Transverse colon (tissue), 3 donors: ENCODE results near the gene ABHD16B.

Experiments
- EP300 ChIP-seq: sonication (generic); formaldehyde crosslinking; IDR thresholded peaks from one replicate; pipeline ENCODE4 v1.6.1; 2017; ENCODE audit warnings: antibody characterized with exemption, low read depth
- POLR2A ChIP-seq: fragments of 450-650 bp; IDR thresholded peaks from one replicate; pipeline ENCODE4 v1.6.1; 2016; ENCODE audit warnings: antibody characterized with exemption, mild to moderate bottlenecking, moderate library complexity
- TF ChIP-seq, protein P1 (sequence below), 5 experiments: fragments of 200-600 bp in 3 of 5; fragments of 450-650 bp in 2 of 5; sonication (generic) in 3 of 5; IDR thresholded peaks; 1 replicate in 2 of 5; 2 replicates in 3 of 5; pipeline ENCODE4 v1.5.1; 2016 to 2017; ENCODE audit warnings: antibody characterized with exemption in 5 of 5, inconsistent platforms in 3 of 5, mild to moderate bottlenecking in 2 of 5, moderate library complexity in 1 of 5

DNA sequence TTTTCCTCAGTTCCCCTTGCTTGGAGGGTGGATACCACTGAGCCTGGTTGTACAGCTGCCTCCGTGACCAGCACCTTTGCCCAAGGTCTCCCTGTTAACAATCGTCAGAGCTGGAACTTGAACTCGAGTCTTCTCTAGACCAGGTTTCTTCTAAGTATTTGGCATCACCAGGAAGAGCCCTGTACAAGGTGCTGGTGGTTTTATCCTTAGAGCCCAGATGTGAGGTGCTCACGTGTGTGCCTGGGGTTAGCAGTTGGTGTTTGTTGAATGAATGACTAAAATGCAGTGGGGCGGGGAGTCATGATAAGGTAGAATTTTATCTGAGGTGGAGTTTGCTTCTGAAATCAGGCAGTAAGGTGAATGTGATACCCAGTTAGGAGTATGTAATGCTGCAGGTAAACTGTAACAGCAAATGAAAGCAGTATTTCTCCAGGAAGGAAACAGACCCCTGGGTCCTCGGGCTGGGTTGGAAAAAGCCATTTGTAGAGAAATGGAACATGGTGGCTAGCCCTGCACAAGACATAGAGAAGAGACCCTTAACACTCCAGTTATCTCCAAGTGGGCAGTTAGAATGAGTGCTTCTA, 36.8 kb downstream of the ABHD16B start:
- no peak for TF ChIP-seq POLR2A
- TF ChIP-seq, protein P1, sequence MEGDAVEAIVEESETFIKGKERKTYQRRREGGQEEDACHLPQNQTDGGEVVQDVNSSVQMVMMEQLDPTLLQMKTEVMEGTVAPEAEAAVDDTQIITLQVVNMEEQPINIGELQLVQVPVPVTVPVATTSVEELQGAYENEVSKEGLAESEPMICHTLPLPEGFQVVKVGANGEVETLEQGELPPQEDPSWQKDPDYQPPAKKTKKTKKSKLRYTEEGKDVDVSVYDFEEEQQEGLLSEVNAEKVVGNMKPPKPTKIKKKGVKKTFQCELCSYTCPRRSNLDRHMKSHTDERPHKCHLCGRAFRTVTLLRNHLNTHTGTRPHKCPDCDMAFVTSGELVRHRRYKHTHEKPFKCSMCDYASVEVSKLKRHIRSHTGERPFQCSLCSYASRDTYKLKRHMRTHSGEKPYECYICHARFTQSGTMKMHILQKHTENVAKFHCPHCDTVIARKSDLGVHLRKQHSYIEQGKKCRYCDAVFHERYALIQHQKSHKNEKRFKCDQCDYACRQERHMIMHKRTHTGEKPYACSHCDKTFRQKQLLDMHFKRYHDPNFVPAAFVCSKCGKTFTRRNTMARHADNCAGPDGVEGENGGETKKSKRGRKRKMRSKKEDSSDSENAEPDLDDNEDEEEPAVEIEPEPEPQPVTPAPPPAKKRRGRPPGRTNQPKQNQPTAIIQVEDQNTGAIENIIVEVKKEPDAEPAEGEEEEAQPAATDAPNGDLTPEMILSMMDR (IDR thresholded peaks at IDR 0.05) = no peak
- TF ChIP-seq EP300 = no peak
